Measurements from ENCODE around the gene KCTD6.

- TF ChIP-seq CTCF (IDR thresholded peaks at IDR 0.05) (no peak), ZNF263 (CRISPR knock-in tag; IDR thresholded peaks at IDR 0.05; ENCODE audit: low read depth) (no peak), ATF1 (CRISPR knock-in tag; IDR thresholded peaks at IDR 0.05) (no peak), E2F5 (CRISPR knock-in tag; IDR thresholded peaks at IDR 0.05) (no peak), NR3C1 (CRISPR knock-in tag; conservative IDR thresholded peaks at IDR 0.05; ENCODE audit: low read depth) (no peak), NR2C2 (CRISPR knock-in tag; IDR thresholded peaks at IDR 0.05) (no peak), ETV6 (CRISPR knock-in tag; IDR thresholded peaks at IDR 0.05) (no peak)
These were observed 2.2 kb downstream of the KCTD6 start for GRCh38 chr3:58494107-58494506.
